Neutrophil (primary cell): ENCODE data around the gene ABO.

Experiments used
- H3K27ac ChIP-seq: fragments of 200-600 bp; sonication (generic); 2 replicates; pipeline ENCODE4 v1.5.1; 2016; ENCODE audit warnings: mild to moderate bottlenecking, moderate library complexity
- H3K27me3 ChIP-seq: fragments of 200-600 bp; sonication (generic); 2 replicates; pipeline ENCODE4 v1.6.0; 2016; ENCODE audit warnings: mild to moderate bottlenecking
- H3K36me3 ChIP-seq: fragments of 200-600 bp; sonication (generic); 2 replicates; pipeline ENCODE4 v1.5.1; 2017
- H3K4me1 ChIP-seq, 2 experiments: fragments of 200-600 bp in 1 of 2; sonication (generic) in 1 of 2; 1 replicate in 1 of 2; 2 replicates in 1 of 2; pipeline versions ENCODE4 v1.5.1 to v1.6.1; 2013 to 2016; ENCODE audit warnings: low read depth in 1 of 2, low read length in 1 of 2, mild to moderate bottlenecking in 1 of 2, moderate library complexity in 1 of 2; ENCODE audit not compliant: control insufficient read depth in 1 of 2, insufficient read depth in 1 of 2
- H3K4me3 ChIP-seq, 2 experiments: fragments of 200-600 bp in 1 of 2; sonication (generic) in 1 of 2; 1 replicate in 1 of 2; 2 replicates in 1 of 2; pipeline ENCODE4 v1.5.1; 2013 to 2016; ENCODE audit warnings: low read depth in 1 of 2, low read length in 1 of 2, mild to moderate bottlenecking in 1 of 2, moderate library complexity in 1 of 2
- H3K9me3 ChIP-seq: fragments of 200-600 bp; sonication (generic); 2 replicates; pipeline ENCODE4 v1.5.1; 2016
- CTCF ChIP-seq: fragments of 200-600 bp; sonication (generic); IDR thresholded peaks from 2 replicates; pipeline ENCODE4 v1.5.1; 2016; ENCODE audit warnings: antibody characterized with exemption

The ABO gene

GRCh38 chr9:133275105-133276000, at the start of gene ABO:
Gene ABO (minus strand): TSS chr9:133275201.
- H3K4me3 ChIP-seq, result no peak within 1 kb of the TSS
- H3K27me3 ChIP-seq, result peaks cover 72% of the 10 kb centered on the region
- no peak within 1 kb of the TSS for H3K27ac ChIP-seq
- H3K36me3 ChIP-seq, result no peaks in the 10 kb centered on the region
- H3K9me3 ChIP-seq, result no peaks in the 10 kb centered on the region
- H3K4me1 ChIP-seq, result peaks cover 0 to 9% of the 10 kb centered on the region in 2 experiments
- TF ChIP-seq CTCF, result no peak

GRCh38 chr9:133323991-133324703, 49.1 kb upstream of the ABO start:
- Histone ChIP-seq H3K9me3 (no peaks in the 10 kb centered on the region), H3K27me3 (peaks cover 12% of the 10 kb centered on the region), H3K4me1 (no peaks in the 10 kb centered on the region), H3K4me3 (no peak overlapping the region), H3K36me3 (no peaks in the 10 kb centered on the region), H3K27ac (no peak overlapping the region)
- no peak for TF ChIP-seq CTCF

- Histone ChIP-seq H3K27me3 (peaks cover 12% of the 10 kb centered on the region), H3K4me3 (no peak overlapping the region)
- no peak for TF ChIP-seq CTCF
Measured at GRCh38 chr9:133323211-133323610, 48.2 kb upstream of the ABO start.

DNA sequence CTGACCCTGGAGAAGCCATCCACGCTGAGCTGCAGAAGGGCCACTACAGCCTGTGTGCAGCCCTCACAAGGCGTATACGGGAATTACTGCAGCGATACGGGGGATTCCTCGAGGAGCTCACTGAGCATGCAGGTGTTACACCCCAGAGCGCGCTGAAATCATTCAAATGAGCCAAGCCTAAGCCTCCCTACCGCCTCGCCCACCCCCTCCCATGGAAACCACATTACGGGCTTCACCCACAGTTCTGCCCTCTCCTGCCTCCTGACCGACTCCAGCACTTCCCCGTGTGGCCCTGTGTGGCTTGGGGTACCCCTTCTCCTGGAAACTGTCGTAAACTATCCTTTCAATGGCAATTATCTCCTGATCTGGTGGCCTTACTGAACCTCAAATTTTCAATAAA, 47.7 kb upstream of the ABO start:
- no peak for TF ChIP-seq CTCF
- H3K27me3 ChIP-seq, result peaks cover 12% of the 10 kb centered on the region
- no peaks in the 10 kb centered on the region for H3K9me3 ChIP-seq
- H3K27ac ChIP-seq, result no peak overlapping the region
- no peaks in the 10 kb centered on the region for H3K36me3 ChIP-seq
- H3K4me1 ChIP-seq, result no peaks in the 10 kb centered on the region
- no peak overlapping the region for H3K4me3 ChIP-seq

More at GRCh38 chr9:133323211-133323610, 48.2 kb upstream of the ABO start:
- no peaks in the 10 kb centered on the region for H3K9me3 ChIP-seq
- no peaks in the 10 kb centered on the region for H3K36me3 ChIP-seq
- no peaks in the 10 kb centered on the region for H3K4me1 ChIP-seq
- no peak overlapping the region for H3K27ac ChIP-seq

DNA sequence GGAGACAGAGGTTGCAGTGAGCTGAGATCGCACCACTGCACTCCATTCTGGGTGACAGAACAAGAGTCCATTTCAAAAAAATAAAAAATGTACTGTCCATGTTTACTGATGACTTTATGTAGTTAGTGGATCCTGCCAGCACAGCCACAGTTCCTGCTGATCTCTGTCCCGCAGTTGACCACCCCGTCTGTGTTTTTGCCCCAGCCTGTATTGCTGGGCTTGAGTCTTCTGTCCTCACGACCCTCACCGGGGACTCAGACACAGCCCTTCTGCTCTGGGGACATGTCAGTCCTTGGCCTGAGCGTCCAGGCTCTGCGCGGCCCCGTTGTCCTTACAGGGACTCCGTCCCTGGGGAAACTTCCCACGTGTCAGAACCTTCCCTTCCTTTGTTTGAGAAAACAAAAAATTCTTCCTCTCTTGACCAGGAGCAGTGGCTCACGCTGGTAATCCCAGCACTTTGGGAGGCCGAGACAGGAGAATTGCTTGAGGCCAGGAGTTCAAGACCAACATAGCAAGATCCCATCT, 46.5 kb upstream of the ABO start:
- Histone ChIP-seq H3K27ac (no peak overlapping the region), H3K9me3 (no peaks in the 10 kb centered on the region), H3K27me3 (peaks cover 12% of the 10 kb centered on the region), H3K4me1 (no peaks in the 10 kb centered on the region), H3K36me3 (no peaks in the 10 kb centered on the region), H3K4me3 (no peak overlapping the region)
- no peak for TF ChIP-seq CTCF
